Panc1 (cell line): ENCODE results near the gene WIPF2. TPM values are rescaled to one million over a fixed set of nuclear protein-coding genes. Genes with fewer than 3 reads are reported as not detected.

Experiments
- ATAC-seq: fragments of 200-7000 bp; cut with Tn5 transposase; 2 replicates; pipeline ENCODE4 v1.9.1; 2020; ENCODE audit warnings: mild to moderate bottlenecking, moderate library complexity
- BruUV-seq: library from RNA; stranded (reverse); fragments of 400-500 nt; replicated peaks from 2 replicates; lab custom pipeline; 2021; lab: Mats Ljungman, UMichigan
- CTCF ChIA-PET: fragments of 300-600 bp; sonication (Branson Sonifier 250); formaldehyde crosslinking; loops from one replicate; lab custom pipeline; 2022; ENCODE audit warnings: antibody characterized with exemption; lab: Charles Lee
- POLR2A ChIA-PET: fragments of 300-600 bp; sonication (Branson Sonifier 250); formaldehyde crosslinking; loops from one replicate; lab custom pipeline; 2022; ENCODE audit warnings: antibody characterized with exemption; lab: Charles Lee
- DNase-seq: peaks from one replicate; pipeline ENCODE4 v3.0.0-alpha.2; 2010; ENCODE audit warnings: low read depth, low spot score
- H3K27ac ChIP-seq: 2 replicates; pipeline ENCODE4 v1.5.1; 2011; ENCODE audit warnings: mild to moderate bottlenecking, low read length, inconsistent platforms
- H3K27me3 ChIP-seq: fragments of 200-500 bp; sonication (Bioruptor generic); 2 replicates; pipeline ENCODE4 v1.6.0; 2014; ENCODE audit warnings: low read length, inconsistent platforms; ENCODE audit not compliant: control insufficient read depth, insufficient read depth
- H3K36me3 ChIP-seq: fragments of 200-500 bp; sonication (Bioruptor generic); 2 replicates; pipeline ENCODE4 v1.5.1; 2014; ENCODE audit warnings: inconsistent platforms, mild to moderate bottlenecking, low read length, moderate library complexity; ENCODE audit not compliant: control insufficient read depth, insufficient read depth
- H3K4me1 ChIP-seq: 2 replicates; pipeline ENCODE4 v1.5.1; 2011; ENCODE audit warnings: inconsistent platforms, mild to moderate bottlenecking, low read length, moderate library complexity; ENCODE audit not compliant: control insufficient read depth, insufficient read depth
- H3K4me3 ChIP-seq, 2 experiments: 2 replicates each; pipeline ENCODE4 v1.5.1; 2011 to 2012; ENCODE audit warnings: low read depth in 2 of 2, low read length in 2 of 2, mild to moderate bottlenecking in 2 of 2, inconsistent platforms in 1 of 2, moderate library complexity in 1 of 2
- H3K9me3 ChIP-seq: fragments of 200-500 bp; sonication (Bioruptor generic); 2 replicates; pipeline ENCODE4 v1.5.1; 2014; ENCODE audit warnings: low read depth, mild to moderate bottlenecking, inconsistent platforms, low read length, moderate library complexity; ENCODE audit not compliant: control insufficient read depth, insufficient read depth
- POLR2AphosphoS5 ChIP-seq: IDR thresholded peaks from 2 replicates; pipeline ENCODE4 v1.6.1; 2012; ENCODE audit warnings: mild to moderate bottlenecking, low read depth, low read length, moderate library complexity
- SIN3A ChIP-seq: IDR thresholded peaks from 2 replicates; pipeline ENCODE4 v1.6.1; 2012; ENCODE audit warnings: low read depth, mild to moderate bottlenecking, low read length, moderate library complexity, borderline replicate concordance; ENCODE audit not compliant: insufficient read depth
- TCF7L2 ChIP-seq: IDR thresholded peaks from 2 replicates; pipeline ENCODE4 v1.6.1; 2011; ENCODE audit warnings: mild to moderate bottlenecking, low read depth, low read length, inconsistent platforms
- in situ Hi-C: cut with HindIII; loops from 2 replicates; pipeline ENCODE4 v1.10.0; 2016; ENCODE audit warnings: low sequenced_read_pairs, low pct_unique_long_range_greater_than_20kb
- intact Hi-C: fragments of 100-400 bp; cut with micrococcal nuclease; formaldehyde crosslinking; loops from one replicate; pipeline ENCODE4 v1.10.0; 2022; ENCODE audit not compliant: unreplicated experiment
- total RNA-seq: library from RNA; stranded (reverse); gene quantifications from one replicate; pipeline ENCODE4 v1.2.1, GENCODE V29; 2021; ENCODE audit not compliant: unreplicated experiment
- TF ChIP-seq, protein P1 (sequence below), 2 experiments: IDR thresholded peaks; 2 replicates each; pipeline ENCODE4 v1.6.1; 2011 to 2012; ENCODE audit warnings: low read depth in 2 of 2, control low read depth in 1 of 2, low read length in 1 of 2, mild to moderate bottlenecking in 1 of 2, moderate library complexity in 1 of 2; ENCODE audit not compliant: insufficient read depth in 1 of 2
- TF ChIP-seq, protein P2 (sequence below): fragments of 450-650 bp; IDR thresholded peaks from 2 replicates; pipeline ENCODE4 v1.5.1; 2017; ENCODE audit warnings: mild to moderate bottlenecking

The WIPF2 gene
- total RNA-seq, 1 experiment from 2014 or later: 45.9 TPM

- in situ Hi-C loops: no loop called here
- no peaks in the 10 kb centered on the region for H3K36me3 ChIP-seq
- ATAC-seq (no peak), DNase-seq (no peak)
- TF ChIP-seq SIN3A (no peak), TCF7L2 (no peak), POLR2AphosphoS5 (no peak)
- TF ChIP-seq, protein P1, sequence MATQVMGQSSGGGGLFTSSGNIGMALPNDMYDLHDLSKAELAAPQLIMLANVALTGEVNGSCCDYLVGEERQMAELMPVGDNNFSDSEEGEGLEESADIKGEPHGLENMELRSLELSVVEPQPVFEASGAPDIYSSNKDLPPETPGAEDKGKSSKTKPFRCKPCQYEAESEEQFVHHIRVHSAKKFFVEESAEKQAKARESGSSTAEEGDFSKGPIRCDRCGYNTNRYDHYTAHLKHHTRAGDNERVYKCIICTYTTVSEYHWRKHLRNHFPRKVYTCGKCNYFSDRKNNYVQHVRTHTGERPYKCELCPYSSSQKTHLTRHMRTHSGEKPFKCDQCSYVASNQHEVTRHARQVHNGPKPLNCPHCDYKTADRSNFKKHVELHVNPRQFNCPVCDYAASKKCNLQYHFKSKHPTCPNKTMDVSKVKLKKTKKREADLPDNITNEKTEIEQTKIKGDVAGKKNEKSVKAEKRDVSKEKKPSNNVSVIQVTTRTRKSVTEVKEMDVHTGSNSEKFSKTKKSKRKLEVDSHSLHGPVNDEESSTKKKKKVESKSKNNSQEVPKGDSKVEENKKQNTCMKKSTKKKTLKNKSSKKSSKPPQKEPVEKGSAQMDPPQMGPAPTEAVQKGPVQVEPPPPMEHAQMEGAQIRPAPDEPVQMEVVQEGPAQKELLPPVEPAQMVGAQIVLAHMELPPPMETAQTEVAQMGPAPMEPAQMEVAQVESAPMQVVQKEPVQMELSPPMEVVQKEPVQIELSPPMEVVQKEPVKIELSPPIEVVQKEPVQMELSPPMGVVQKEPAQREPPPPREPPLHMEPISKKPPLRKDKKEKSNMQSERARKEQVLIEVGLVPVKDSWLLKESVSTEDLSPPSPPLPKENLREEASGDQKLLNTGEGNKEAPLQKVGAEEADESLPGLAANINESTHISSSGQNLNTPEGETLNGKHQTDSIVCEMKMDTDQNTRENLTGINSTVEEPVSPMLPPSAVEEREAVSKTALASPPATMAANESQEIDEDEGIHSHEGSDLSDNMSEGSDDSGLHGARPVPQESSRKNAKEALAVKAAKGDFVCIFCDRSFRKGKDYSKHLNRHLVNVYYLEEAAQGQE (IDR thresholded peaks at IDR 0.05; ENCODE audit: insufficient read depth in 1 of 2, low read depth in 2 of 2, low read length in 1 of 2): no peak
- TF ChIP-seq, protein P2, sequence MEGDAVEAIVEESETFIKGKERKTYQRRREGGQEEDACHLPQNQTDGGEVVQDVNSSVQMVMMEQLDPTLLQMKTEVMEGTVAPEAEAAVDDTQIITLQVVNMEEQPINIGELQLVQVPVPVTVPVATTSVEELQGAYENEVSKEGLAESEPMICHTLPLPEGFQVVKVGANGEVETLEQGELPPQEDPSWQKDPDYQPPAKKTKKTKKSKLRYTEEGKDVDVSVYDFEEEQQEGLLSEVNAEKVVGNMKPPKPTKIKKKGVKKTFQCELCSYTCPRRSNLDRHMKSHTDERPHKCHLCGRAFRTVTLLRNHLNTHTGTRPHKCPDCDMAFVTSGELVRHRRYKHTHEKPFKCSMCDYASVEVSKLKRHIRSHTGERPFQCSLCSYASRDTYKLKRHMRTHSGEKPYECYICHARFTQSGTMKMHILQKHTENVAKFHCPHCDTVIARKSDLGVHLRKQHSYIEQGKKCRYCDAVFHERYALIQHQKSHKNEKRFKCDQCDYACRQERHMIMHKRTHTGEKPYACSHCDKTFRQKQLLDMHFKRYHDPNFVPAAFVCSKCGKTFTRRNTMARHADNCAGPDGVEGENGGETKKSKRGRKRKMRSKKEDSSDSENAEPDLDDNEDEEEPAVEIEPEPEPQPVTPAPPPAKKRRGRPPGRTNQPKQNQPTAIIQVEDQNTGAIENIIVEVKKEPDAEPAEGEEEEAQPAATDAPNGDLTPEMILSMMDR: no peak
- BruUV-seq: TSS peak; percentile 58
- H3K4me1 ChIP-seq: no peaks in the 10 kb centered on the region
- H3K9me3 ChIP-seq: no peaks in the 10 kb centered on the region
- no peak overlapping the region for H3K4me3 ChIP-seq
- no peak overlapping the region for H3K27ac ChIP-seq
- H3K27me3 ChIP-seq: no peaks in the 10 kb centered on the region
- POLR2A ChIA-PET: no interaction called here
- intact Hi-C loops: no loop called here
- CTCF ChIA-PET: interaction anchor here (0.5 kb wide), 1 partner anchor 10 kb away, joined by 4 read pairs; no protein-coding TSS in a partner anchor
Measured at GRCh38 chr17:40241252-40241834, 22.2 kb downstream of the WIPF2 start.

DNA sequence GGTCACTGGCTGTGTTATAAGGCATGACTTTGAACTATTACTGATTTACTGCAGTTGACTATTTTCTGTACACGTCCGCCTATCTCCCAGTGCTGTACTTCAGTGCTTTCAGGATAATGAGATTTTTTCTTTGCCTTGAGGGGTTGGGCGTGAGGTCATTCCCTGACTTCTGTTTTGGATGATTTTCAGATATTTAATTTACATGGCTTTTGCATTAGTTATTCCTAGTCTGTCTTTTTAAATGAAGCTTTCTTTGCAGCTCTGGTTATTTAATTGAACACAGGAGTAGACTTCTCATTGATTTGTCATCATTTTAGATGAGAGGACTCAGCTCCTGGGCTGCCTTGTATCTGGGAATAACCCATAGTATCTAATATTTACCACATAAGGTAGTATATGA, 23.7 kb downstream of the WIPF2 start:
- no peak for ATAC-seq
- Histone ChIP-seq H3K27ac (no peak overlapping the region), H3K36me3 (no peaks in the 10 kb centered on the region), H3K27me3 (no peaks in the 10 kb centered on the region), H3K4me1 (no peaks in the 10 kb centered on the region), H3K4me3 (no peak overlapping the region), H3K9me3 (no peaks in the 10 kb centered on the region)
- intact Hi-C loops (no loop called here), in situ Hi-C loops (no loop called here)
- POLR2A ChIA-PET: interaction anchor here (0.6 kb wide), 1 partner anchor 14 kb away, joined by 3 read pairs; no protein-coding TSS in a partner anchor
- no peak for DNase-seq
- BruUV-seq: TSS peak; percentile 43
- TF ChIP-seq SIN3A: no peak
- no peak for TF ChIP-seq TCF7L2
- TF ChIP-seq, protein P1 (IDR thresholded peaks at IDR 0.05; ENCODE audit: insufficient read depth in 1 of 2, low read depth in 2 of 2, low read length in 1 of 2): no peak
- TF ChIP-seq, protein P2: no peak
- TF ChIP-seq POLR2AphosphoS5: no peak
- CTCF ChIA-PET: no interaction called here
